HPDE6-E6E7 (cell line): ENCODE results near the gene SOBP.

Experiments
- DNase-seq: peaks from one replicate; pipeline ENCODE4 v3.0.0; 2011; ENCODE audit warnings: missing footprints; ENCODE audit errors: extremely low spot score

SOBP gene

GRCh38 chr6:107657373-107657754, 167.4 kb downstream of the SOBP start:
- no peak for DNase-seq

GRCh38 chr6:107657755-107658461, 168.0 kb downstream of the SOBP start:
- DNase-seq: no peak

GRCh38 chr6:107658920-107659865, 169.3 kb downstream of the SOBP start:
- no peak for DNase-seq

- no peak for DNase-seq
Measured at GRCh38 chr6:107660839-107661238, 170.9 kb downstream of the SOBP start.

GRCh38 chr6:107661291-107661690, 171.4 kb downstream of the SOBP start:
- no peak for DNase-seq

GRCh38 chr6:107662333-107662732, 172.4 kb downstream of the SOBP start:
- no peak for DNase-seq

- DNase-seq: no peak
Measured at GRCh38 chr6:107663308-107663707, 173.4 kb downstream of the SOBP start.

GRCh38 chr6:107665382-107665781, 175.5 kb downstream of the SOBP start:
- no peak for DNase-seq

GRCh38 chr6:107666084-107666980, 176.4 kb downstream of the SOBP start:
- DNase-seq: no peak

GRCh38 chr6:107666981-107667601, 177.2 kb downstream of the SOBP start:
- no peak for DNase-seq

GRCh38 chr6:107667790-107668189, 177.9 kb downstream of the SOBP start:
- no peak for DNase-seq

- DNase-seq: no peak
Measured at GRCh38 chr6:107668743-107669474, 179.0 kb downstream of the SOBP start.

GRCh38 chr6:107670792-107671199, 180.9 kb downstream of the SOBP start:
- DNase-seq: no peak

GRCh38 chr6:107673076-107673494, 183.2 kb downstream of the SOBP start:
- DNase-seq: no peak

GRCh38 chr6:107674995-107675738, 185.2 kb downstream of the SOBP start:
- peak; percentile 88 for DNase-seq

GRCh38 chr6:107676042-107676441, 186.1 kb downstream of the SOBP start:
- no peak for DNase-seq

GRCh38 chr6:107677399-107677798, 187.5 kb downstream of the SOBP start:
- DNase-seq: no peak

- DNase-seq: no peak
Measured at GRCh38 chr6:107679457-107679856, 189.5 kb downstream of the SOBP start.

- DNase-seq: no peak
Measured at GRCh38 chr6:107682721-107683120, 192.8 kb downstream of the SOBP start.

GRCh38 chr6:107683183-107683582, 193.3 kb downstream of the SOBP start:
- no peak for DNase-seq
